CD1c-positive myeloid dendritic cell (primary cell): ENCODE data around the gene CEACAM1.
"Not testable (repeated sequence)": the region's sequence is repeated elsewhere in the genome, so short reads cannot be mapped to it uniquely, and the experiment has no call there.

Experiments
- DNase-seq: peaks from one replicate; pipeline ENCODE4 v3.0.0-alpha.2; 2016; ENCODE audit errors: extremely low spot score

The CEACAM1 gene

DNA sequence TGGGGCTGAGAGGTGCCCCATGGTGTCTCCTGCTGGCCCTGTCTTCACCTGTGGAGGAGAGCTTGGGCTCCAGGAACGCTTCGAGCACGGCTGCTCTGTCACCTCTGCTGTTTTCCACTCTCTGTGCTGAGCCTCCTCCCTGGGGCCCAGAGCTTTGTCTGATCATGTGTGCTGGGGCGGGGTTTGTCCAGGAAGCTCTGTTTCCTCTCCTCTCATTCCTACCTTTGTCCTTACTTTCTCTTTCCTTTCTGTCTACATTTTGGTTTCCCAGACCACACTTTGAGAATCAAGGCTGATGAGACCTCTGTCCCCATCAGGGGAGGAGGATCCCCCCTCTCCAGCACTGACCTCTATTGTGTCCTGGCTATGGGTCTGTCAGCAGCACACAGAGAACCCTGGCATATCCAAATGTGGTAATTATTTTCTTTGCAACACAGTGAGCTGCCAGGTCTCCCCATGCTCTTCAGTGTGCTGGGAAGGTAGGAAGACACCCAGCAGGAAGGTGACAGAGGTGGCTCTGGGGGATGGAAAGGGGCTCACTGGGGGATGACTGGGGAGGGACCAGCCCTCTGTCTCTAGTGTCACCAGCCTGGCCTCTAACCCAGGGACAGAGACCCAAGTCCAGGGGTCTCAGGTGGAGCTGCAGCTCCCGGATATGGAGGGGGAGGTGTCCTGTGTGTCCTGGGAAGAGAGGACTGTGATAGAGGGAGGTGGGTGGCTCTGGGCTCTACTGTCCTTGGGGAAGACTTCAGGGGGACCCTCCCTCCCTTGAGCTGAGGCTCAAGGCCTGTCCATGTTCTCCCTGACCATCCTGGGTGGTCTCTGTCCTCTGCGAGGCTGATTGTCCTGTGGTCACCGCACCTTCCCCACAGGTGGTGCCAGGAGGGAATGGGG lies at the start of gene CEACAM1:
TSS of gene CEACAM1 (minus strand) at position 128 of the 894 bp plus-strand sequence. CDS start at position 21, 107 bp downstream.
- DNase-seq = peak; percentile 6

DNA sequence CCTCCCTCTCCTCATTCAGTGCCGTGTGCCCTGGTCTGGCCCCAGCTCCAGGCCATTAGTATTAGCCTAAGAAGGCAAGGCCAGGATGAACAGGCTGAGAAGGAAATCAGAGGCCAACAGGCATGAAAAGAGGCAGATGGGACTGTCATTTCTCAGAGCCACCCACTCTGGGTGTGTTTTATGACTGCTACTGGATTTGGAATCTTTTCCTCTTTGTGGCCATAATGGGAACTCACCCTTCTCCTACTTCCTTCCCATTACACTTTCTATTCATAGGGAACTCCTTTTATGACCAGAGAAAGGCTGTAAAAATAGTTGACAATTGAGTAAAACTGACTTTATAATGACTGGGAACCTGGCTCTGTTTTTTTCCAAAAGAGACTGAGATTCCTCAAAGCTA lies 48.7 kb upstream of the CEACAM1 start:
- peak; percentile 50 for DNase-seq

DNA sequence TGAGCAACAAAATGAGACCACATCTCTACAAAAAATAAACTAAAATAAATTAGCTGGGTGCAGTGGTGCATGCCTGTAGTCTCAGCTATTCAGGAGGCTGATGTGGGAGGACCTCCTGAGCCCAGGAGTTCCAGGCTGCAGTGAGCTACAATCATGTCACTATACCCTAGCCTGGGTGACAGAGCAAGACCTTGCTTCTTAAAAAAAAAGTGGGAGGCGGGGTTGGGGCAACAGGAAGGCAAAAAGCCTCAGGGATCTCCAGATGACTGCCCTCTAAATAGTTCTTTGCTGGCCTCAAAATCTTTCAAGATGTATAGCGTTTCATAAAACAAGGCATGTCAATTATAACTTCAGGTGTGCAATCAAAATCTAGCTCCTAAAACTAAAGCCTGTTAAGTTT lies 48.0 kb upstream of the CEACAM1 start:
- no peak for DNase-seq

DNA sequence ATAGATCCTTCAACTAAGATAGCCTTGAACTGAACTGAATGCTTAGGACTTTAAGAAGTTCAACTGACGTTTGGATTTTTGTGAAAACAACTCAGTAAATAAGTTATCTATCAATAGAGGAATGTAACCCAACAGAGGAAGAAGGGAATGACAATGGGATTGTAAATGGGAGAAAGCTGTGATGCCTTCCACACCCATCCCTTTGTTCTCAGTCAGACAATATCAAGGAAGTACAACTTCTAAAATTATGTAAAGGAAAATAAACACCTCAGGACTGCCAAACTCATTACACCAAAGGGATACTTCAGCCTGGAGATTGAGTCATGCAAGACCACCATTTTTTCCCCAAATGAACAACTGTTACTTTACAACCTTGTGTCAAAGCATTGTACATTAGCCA lies 45.4 kb upstream of the CEACAM1 start:
- DNase-seq = no peak

DNA sequence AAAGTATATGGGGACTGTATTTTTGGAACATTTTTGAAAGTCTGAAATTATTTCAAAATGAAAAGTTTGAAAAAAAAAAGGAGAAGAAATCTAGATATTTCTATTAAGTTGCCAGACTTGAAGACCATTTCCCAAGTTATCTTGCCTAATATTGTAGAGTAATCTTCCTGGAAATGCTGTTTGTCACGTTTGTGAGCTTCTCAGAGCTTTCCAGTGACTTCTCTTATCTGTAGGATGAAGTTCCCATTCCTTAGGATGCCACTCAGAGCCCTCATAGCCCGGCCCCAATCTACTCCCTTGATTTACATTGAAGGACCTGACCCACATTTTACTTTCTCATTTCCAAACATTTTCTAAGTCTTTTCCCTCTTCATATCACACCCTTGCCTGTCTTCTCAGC lies 42.8 kb upstream of the CEACAM1 start:
- DNase-seq = peak; percentile 68

DNA sequence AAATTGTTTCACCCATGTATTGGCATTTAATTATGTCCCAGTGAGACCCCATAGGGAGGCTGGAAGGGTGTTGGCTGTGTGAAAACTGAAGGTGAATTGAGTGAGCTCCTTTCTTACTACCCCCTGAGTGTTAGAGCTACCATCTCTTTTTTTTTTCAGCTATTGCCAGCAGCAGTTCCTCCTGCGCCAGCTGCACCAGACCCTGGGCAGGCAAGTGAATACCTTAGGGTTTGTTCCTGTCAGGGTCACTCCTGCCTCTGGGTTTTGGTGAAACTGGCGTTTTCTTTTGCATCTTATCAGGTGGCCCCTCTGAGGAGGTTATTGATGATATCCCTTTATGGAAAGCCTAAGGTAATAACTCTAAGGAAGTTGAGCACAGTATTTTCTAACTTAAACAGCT lies 40.9 kb upstream of the CEACAM1 start:
- DNase-seq = no peak

DNA sequence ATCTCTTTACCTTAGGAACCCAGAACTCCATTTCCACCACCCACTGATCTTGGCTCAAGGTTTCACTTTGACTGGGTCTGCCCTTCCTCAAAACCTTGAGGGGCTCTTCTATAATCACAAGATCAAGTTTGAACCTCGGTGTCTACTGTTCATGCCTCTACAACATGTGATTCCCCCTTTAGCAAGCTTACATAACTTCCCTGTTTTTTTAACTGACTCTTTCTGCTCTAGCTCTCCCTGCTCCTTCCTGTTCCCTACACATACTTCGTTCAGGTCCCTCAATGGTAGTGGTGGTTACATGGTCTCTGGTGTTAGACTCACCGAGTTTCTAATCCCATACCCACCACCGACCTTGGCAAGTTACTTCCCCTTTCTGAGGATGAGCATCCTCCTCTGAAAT lies 39.7 kb upstream of the CEACAM1 start:
- DNase-seq = peak; percentile 88

DNA sequence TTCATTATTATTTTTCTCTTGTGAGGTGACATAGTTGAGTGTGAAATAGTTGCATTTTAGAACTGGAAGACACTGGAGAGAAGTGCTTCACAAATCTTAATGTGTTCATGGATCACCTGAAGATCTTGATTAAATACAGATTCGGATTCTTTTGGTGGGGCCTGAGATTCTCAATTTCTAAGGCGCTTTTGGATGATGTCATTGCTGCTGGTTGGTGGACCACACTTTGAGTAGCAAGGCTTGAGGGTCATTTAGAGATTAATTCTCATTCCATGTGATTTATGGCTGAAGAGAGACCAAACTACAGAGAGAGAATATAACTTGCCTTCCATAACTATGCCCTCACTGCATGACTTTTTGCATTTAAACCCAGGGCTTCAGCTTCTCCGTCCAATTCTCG lies 39.3 kb upstream of the CEACAM1 start:
- DNase-seq = no peak

DNA sequence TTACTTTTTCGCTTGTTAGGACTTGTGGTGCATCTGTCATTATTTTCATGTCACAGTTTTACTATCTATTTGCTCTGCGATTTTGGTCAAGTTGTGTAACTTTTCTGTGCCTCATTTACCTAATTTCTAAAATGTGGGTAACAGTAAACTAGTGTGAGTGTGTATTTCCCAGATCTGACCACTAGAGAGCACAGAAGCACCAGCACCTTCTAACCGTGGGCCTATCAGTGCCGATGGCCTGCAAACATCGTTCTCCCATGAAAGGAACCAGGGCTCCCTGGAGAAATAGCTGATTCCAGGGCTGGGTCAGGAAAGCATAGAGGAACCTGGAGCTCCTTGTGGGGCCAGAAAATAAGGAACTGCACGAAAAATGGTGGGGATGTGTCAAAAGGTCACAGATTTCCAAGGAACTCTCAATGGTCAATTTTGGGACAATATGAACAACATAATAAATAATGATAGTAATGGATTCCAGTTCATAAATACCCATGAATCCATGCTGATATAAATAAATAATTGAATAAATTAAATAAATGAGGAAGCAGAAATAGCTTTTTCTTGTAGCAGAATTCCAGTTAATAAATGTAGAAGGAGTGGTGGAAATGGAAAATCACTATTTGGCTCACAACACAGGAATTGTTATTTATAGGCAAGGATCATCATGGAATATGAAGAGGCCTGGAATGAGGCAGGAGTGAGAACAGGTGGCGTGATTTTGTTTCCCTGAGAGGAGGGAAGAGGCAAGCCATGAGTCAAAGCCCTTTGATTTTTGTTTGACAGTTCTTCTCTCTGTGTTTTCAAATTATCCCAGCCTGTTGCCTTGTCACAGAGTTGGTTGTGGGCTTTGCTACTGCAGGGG lies 35.3 kb upstream of the CEACAM1 start:
- DNase-seq = peak; percentile 60

DNA sequence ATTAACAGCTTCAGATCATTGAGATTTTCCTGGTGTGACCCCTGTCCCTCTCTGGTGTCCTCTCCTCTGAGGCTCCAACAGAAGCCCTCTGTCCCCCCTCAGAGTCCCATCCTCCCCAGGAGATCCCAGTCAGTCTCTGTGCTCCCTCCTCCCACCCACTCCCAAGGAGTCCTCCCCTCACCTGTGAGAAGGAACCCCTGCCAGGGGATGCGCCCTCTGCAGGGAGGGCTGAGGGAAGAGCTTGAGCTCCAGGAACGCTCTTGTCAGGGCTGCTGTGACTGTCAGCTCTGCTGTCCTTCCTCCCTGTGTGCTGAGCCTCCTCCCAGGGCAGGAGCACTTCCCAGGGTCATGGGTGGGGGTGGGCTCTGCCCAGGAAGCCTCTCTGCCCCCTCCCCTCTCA lies 33.2 kb upstream of the CEACAM1 start:
- DNase-seq = no peak

DNA sequence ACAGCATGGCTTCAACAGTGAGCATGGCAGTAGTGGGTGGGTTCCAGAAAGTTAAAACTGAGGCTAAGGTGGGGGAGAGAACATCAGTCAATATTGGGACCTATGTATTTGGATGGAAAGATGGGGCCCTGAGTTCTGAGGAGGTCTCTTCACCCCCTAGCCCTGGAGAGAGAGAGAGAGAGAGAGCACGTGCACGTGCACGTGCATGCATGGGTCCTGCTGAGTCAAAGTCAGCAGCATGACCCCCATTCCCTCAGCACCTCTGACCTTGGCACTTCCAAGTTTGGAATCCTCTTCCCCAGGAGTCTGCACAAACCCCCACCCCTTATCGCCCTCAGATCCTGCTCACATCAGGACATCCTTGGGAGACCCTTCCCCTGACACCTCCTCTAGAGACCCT lies 32.5 kb upstream of the CEACAM1 start:
- no peak for DNase-seq

DNA sequence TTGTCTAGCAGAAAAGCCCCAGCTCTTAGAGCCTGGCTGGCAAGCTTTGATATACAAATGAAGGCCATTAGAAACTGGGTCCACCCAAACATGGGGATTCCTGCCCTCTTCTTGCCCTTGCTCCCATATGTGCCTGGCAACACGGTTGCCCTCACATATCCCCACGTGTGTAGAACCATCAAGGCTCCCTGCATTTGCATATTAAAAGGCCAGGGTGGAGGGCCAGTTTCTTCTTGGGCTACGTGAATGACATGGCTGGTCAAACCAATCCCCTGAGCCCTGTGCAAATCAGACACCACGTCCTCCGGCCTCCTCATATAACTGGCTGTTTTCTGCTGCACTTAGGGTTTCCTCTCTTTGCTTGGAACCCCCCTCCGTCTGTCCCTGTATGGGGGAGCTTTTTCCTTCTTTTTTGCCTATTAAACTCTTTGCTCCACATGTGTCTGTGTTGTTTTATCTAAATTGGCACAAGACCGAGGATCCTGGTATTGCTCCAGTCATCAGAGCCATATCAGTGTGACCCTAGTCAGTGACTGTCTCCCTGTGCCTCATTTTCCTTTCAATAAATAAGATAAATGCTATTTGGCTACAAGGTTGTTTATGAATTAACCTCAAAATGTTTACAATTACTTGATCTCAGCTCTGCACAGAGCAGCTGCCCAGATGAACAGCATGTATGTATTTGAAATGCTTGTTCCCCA lies 30.3 kb upstream of the CEACAM1 start:
- no peak for DNase-seq

DNA sequence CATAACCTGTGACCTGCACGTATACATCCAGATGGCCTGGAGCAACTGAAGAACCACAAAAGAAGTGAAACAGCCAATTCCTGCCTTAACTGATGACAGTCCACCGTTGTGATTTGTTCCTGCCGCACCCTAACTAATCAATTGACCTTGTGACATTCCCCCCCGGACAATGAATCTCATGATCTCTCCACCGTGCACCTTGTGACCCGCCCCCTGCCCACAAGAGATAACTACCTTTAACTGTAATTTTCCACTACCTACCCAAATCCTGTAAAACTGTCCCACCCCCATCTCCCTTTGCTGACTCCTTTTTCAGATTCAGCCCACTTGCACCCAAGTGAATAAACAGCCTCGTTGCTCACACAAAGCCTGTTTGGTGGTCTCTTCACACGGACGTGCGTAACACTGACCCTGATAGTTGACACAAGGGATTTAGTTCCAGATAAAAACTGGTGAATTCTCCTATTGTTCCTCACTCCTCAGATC lies 29.1 kb upstream of the CEACAM1 start:
- DNase-seq = not testable (repeated sequence)

DNA sequence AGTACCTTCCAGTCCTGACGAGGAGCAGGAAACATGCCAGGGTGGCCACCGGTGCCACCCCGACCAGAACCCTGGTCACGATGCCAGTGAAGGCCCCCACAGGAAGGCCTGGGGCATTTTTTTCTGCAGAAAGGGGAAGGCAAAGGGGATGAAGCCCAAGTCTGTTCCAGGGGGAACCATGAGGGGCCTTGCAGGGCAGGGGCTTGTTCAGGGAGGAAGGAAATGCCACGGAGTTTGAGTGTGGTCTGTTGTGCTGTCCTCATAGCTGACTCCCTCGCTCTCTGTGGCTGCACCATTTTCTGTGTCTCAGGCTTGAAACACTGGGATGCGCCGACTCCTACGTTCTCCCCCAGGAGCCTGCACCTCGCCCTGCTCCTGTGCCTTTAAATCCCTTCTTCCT lies 27.5 kb upstream of the CEACAM1 start:
- no peak for DNase-seq

DNA sequence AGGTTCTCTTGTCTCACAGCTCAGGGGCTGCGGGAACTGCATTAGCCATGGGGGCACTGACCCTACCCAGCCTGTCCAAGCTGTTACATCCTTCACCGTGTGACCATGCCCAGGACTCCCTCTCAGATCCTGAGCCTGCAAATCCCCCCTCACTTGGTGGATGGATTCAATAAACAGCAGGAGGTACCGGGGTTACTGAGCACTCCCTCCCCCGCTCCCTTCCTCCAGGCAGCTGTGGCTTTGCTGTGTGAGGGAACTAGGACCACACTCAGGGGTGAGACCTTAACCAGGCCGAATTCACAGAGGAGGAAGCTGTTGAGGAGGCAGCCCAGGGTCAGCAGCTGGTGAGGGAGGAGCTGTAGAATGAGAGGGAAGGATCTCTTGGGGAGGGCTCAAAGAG lies 27.0 kb upstream of the CEACAM1 start:
- peak; percentile 61 for DNase-seq

DNA sequence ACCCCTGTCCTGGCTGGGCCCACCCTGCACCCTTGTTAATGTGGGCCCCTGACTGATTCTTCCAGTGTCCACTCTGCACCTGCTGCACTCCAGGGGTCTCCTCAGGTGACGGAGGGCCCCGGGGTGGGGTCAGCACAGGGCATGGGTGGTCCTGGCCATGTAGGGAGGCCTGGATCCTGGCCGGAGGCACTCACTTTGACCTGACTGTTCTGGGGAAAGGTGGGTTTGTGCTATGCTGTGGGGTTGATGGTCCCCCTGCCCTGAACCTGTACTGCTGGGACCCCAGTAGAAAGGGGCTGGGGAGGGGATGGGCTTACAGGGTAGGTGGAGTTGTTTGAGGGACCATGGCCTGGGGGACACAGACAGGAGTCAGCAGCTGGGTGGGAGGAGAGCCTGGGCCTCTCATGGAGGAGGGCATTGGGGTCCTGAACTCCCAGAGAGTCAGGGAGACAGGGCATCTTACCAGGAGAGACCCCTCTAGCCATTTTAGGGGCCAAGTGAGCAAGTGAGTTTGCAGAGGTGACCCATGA lies 25.8 kb upstream of the CEACAM1 start:
- DNase-seq = no peak

DNA sequence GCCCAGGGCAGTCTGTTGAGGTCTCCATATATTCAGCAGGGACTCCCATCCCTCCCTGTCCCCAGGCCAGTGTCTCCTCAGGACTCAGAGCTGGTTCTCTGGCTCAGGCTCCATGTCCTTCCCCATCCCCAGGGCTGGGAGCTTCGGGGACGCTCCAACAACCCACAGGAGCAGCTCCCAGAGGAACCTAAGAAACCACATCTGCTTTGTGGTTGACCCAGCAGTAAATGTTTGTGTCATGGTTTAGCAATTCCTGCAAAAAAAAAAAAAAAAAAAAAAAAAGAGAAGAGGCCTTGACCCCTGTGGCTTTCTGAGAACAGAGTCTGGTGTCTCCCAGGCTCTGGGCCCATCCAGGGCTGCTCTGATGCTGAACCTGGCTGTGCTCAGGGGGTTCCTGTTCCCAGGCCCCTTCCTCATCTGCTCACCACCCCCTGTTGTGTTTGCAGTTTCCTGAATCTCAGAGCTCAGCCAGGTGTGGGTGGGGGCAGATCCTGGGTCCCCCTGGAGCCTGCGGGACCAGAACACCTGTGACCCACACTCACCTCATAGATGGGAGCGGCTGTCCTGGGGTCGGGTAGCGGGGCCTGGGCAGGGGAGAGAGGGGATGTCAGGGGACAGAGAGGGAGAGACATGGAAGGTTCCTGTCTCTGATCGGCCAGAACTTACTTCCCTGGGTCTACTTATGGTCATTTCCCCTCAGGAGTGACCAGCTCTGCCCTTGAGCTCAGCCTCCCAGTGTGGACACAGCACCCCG lies 25.2 kb upstream of the CEACAM1 start:
- DNase-seq = peak; percentile 85

DNA sequence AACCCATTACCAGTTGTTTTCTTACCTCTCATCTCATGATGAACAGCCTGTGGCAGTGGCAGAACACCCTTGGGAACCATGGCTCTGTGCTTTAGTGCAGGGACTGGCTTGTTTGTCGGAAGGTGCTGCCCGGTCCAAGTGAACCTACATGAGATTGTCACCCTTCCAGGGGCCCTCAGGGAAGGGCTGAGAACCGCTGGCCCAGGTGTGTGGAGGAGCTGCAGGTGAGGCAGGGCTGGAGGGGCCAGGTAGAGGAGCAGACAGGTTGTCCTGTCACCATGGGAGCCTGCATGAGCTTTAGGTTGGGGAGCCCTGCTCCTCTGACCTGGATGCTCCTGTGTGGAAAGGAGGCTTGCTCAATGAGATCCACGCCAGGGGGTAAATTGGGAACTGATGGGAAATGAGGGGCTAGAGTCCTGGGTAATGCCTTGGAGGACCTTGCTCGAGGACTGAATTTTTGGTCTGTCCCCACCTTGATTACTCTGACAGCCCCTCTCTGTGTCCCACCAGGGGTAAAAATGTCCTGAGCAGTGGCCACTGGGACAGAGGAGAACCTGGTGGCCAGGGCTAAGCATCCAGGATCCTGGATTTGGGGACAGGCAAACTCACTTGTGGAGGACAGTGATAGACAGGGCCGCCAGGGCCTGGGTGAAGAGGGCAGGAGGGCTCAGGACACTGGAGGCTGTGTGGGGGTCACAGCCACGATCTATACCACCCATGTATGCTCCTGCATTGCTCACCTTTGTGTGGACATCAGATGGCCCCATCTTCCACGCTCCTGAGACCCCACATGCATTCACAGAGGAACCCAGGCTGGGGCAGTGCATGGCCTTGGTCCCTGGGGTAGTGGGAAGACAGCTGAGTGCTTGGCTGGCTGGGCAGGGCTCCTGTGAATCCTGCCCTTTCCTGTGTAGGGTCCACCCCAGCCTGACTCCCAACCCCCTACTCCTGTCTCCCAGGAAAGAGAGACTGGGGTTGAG lies 24.1 kb upstream of the CEACAM1 start:
- DNase-seq = no peak

DNA sequence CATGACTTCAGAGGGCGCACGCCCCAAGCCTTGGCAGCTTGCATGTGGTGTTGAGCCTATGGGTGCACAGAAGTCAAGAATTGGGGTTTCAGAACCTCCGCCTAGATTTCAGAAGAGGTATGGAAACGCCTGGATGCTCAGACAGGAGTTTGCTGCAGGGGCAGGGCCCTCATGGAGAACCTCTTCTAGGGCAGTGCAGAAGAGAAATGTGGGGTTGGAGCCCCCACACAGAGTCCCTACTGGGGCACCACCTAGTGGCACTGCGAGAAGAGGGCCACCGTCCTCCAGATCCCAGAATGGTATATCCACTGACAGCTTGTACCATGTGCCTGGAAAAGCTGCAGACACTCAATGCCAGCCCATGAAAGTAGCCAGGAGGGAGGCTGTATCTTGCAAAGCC lies 22.2 kb upstream of the CEACAM1 start:
- not testable (repeated sequence) for DNase-seq

DNA sequence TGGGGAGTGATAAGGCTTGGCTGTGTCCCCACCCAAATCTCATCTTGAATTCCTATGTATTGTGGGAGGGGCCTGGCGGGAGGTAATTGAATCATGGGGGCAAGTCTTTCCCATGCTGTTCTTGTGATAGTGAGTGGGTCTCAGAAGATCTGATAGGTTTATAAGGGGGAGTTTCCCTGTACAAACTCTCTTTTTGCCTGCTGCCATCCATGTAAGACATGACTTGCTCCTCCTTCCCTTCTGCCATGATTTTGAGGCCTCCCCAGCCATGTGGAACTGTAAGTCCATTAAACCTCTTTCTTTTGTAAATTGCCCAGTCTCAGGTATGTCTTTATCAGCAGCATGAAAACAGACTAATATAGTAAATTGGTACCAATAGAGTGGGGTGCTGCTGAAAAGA lies 20.8 kb upstream of the CEACAM1 start:
- DNase-seq = not testable (repeated sequence)
